ENCODE data around the gene BRAF.
"Not testable (repeated sequence)": the region's sequence is repeated elsewhere in the genome, so short reads cannot be mapped to it uniquely, and the experiment has no call there.

Gene BRAF

GRCh38 chr7:140924821-140925421, at the start of gene BRAF:
Gene BRAF, minus strand, starts transcription at chr7:140924929. Its CDS starts 226 bp downstream, at chr7:140924703.
- TF ChIP-seq, protein P1, sequence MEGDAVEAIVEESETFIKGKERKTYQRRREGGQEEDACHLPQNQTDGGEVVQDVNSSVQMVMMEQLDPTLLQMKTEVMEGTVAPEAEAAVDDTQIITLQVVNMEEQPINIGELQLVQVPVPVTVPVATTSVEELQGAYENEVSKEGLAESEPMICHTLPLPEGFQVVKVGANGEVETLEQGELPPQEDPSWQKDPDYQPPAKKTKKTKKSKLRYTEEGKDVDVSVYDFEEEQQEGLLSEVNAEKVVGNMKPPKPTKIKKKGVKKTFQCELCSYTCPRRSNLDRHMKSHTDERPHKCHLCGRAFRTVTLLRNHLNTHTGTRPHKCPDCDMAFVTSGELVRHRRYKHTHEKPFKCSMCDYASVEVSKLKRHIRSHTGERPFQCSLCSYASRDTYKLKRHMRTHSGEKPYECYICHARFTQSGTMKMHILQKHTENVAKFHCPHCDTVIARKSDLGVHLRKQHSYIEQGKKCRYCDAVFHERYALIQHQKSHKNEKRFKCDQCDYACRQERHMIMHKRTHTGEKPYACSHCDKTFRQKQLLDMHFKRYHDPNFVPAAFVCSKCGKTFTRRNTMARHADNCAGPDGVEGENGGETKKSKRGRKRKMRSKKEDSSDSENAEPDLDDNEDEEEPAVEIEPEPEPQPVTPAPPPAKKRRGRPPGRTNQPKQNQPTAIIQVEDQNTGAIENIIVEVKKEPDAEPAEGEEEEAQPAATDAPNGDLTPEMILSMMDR (IDR thresholded peaks at IDR 0.05; ENCODE audit: control extremely low read depth, extremely low read depth, low read depth, missing control alignments) = no peak
- ChIA-PET POLR2A (interaction anchor here (0.6 kb wide), 1 partner anchor 736 kb away, joined by 4 read pairs; no protein-coding TSS in a partner anchor), CTCF (interaction anchor here (1.6 to 3.3 kb wide), 5 partner anchors 20 to 113 kb away, joined by 4 to 13 read pairs (median 5); no protein-coding TSS in a partner anchor)
- peak; percentile 90 for DNase-seq (ENCODE audit: extremely low spot score)

DNA sequence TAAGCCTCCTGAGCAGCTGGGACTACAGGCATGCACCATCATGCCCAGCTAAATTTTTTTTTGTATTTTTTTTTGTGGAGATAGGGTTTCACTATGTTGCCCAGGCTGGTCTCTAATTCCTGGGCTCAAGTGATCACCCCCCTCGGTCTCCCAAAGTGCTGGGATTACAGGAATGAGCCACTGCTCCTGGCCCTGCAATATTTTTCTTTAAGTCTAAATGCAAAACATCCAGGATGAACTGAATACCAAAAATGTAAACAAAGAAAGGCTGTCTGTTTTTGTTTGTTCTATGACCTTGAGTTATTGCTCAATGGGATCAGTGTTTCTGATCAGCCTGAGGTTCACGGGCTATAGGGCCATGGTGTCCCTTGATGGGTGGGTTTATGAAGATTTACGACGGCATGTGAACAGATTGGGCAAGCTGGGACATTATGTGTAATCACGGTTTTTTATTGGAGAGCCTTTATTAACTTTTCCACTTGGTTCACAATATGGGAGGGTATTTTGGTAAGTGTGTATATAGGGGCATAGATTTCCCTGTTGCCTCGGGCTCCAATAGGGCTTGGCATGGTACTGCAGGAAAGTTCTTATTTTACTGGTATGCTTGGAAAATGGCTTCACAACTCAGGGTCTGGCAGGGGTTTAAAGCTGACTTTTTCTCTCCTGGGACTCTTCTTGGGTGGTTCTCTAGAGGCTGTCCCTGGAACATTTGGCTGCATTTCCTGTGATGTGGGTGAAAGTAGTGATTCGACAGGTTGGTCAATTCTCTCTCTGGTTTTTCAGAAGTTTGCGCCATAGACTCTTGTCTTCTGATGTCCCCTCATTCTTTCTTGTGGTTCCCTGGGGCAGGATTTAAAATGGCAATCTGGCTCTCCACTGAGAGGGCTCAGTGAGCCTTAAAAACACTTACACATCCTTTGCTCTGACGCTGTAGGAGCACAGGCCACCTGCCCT, 48.4 kb upstream of the BRAF start:
- TF ChIP-seq, protein P1 (IDR thresholded peaks at IDR 0.05; ENCODE audit: control extremely low read depth, extremely low read depth, low read depth, missing control alignments) = no peak
- no peak for DNase-seq (ENCODE audit: extremely low spot score)
- POLR2A ChIA-PET = no interaction called here
- CTCF ChIA-PET = no interaction called here

DNA sequence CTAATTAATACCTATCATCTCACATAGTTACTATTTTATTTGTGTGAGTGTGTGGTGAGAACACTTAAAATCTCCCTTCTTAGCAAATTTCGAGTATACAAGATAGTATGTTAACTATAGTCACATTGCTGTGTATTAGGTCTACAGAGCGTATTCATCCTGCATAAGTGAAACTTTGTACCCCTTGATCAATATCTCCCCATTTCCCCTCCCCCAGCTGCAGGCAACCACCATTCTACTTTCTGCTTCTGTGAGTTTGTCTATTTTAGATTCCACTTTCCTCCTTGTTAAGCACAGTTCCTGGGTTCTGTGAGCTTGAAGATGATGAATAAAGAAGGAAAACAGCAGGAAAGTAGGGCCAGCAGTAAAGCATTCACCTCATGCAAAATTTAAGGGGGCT, 47.6 kb upstream of the BRAF start:
- POLR2A ChIA-PET = no interaction called here
- DNase-seq (ENCODE audit: extremely low spot score) = no peak
- TF ChIP-seq, protein P1 (IDR thresholded peaks at IDR 0.05; ENCODE audit: control extremely low read depth, extremely low read depth, low read depth, missing control alignments) = no peak
- CTCF ChIA-PET = interaction anchor here (1.0 kb wide), 1 partner anchor 10 kb away, joined by 3 read pairs; no protein-coding TSS in a partner anchor

- ChIA-PET CTCF (no interaction called here), POLR2A (no interaction called here)
- TF ChIP-seq, protein P1 (IDR thresholded peaks at IDR 0.05; ENCODE audit: control extremely low read depth, extremely low read depth, low read depth, missing control alignments) = no peak
- no peak for DNase-seq (ENCODE audit: extremely low spot score)
Measured at GRCh38 chr7:140967438-140967837, 42.7 kb upstream of the BRAF start.

DNA sequence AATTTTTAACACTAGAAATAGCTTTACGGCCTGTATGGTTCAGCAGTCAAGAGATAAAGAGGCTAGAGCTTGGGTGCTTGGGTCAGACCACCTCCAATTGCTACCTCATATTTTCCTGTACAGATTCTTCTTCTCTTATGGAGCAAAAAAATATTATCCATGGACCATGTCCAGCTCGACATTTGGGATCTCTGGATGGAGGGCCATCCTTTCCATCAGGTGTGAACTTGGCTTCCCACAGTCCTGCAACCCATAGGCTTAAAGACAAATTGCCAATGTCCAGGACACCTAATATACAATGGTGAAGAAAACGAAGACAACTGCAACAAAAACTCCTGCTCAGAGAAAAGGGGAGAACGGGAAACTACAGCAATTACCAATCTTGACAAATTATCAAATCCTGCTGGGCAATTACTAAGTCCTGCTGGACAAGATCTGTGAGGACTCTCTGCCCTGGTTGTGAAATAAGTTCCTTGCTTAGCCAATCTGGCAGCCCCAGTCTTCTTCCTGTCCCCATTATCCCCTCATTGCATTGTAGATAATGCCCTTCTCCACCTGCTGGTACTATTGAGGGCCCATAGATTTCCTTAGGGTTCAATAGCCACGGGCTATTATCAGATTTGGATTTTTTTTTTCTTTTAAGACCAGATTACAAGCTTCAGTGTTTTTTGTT, 42.0 kb upstream of the BRAF start:
- ChIA-PET POLR2A (no interaction called here), CTCF (no interaction called here)
- TF ChIP-seq, protein P1 (IDR thresholded peaks at IDR 0.05; ENCODE audit: control extremely low read depth, extremely low read depth, low read depth, missing control alignments) = no peak
- no peak for DNase-seq (ENCODE audit: extremely low spot score)

- TF ChIP-seq, protein P1 (IDR thresholded peaks at IDR 0.05; ENCODE audit: control extremely low read depth, extremely low read depth, low read depth, missing control alignments) = no peak
- CTCF ChIA-PET = no interaction called here
- no peak for DNase-seq (ENCODE audit: extremely low spot score)
- POLR2A ChIA-PET = no interaction called here
Measured at GRCh38 chr7:140961117-140961516, 36.4 kb upstream of the BRAF start.

- CTCF ChIA-PET = interaction anchor here (0.9 kb wide), 1 partner anchor 25 kb away, joined by 3 read pairs; no protein-coding TSS in a partner anchor
- DNase-seq (ENCODE audit: extremely low spot score); POLR2A ChIA-PET: not testable (repeated sequence)
Measured at GRCh38 chr7:140956997-140957396, 32.3 kb upstream of the BRAF start.

Data from GM10248 (cell line).